ENCODE measurements around the gene MGARP.

DNA sequence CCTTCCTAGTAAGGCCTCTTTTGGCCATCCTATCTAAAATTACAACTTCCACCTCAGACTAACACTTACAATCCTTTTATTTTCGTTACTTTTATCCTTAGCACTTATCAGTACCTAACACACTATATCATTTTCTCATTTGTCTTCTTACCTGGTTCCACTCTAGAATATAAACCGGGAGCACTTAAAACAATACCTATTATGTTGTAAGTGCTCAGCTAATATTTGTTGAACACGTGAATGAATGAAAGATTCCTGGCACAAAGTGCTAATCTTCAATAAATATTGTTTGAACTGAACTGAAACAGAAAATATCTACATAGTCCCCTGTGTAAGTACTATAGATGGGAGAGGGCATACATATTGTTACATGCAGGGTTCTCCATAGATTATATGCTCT lies 14.4 kb downstream of the MGARP start:
- TF ChIP-seq, protein P1, sequence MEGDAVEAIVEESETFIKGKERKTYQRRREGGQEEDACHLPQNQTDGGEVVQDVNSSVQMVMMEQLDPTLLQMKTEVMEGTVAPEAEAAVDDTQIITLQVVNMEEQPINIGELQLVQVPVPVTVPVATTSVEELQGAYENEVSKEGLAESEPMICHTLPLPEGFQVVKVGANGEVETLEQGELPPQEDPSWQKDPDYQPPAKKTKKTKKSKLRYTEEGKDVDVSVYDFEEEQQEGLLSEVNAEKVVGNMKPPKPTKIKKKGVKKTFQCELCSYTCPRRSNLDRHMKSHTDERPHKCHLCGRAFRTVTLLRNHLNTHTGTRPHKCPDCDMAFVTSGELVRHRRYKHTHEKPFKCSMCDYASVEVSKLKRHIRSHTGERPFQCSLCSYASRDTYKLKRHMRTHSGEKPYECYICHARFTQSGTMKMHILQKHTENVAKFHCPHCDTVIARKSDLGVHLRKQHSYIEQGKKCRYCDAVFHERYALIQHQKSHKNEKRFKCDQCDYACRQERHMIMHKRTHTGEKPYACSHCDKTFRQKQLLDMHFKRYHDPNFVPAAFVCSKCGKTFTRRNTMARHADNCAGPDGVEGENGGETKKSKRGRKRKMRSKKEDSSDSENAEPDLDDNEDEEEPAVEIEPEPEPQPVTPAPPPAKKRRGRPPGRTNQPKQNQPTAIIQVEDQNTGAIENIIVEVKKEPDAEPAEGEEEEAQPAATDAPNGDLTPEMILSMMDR (IDR thresholded peaks at IDR 0.05): no peak
- TF ChIP-seq POLR2AphosphoS5 (IDR thresholded peaks at IDR 0.05; ENCODE audit: insufficient read depth in 1 of 2, low read depth in 1 of 2) (no peak), POLR2A (IDR thresholded peaks at IDR 0.05) (no peak)

Data from vagina (tissue), 2 donors.